Inferior parietal cortex (tissue), 1 donor: ENCODE measurements around the gene WDFY4.

Experiments used
- DNase-seq: peaks from one replicate; pipeline ENCODE4 v3.0.0-alpha.2; 2016; ENCODE audit errors: extremely low spot score

WDFY4 gene

DNA sequence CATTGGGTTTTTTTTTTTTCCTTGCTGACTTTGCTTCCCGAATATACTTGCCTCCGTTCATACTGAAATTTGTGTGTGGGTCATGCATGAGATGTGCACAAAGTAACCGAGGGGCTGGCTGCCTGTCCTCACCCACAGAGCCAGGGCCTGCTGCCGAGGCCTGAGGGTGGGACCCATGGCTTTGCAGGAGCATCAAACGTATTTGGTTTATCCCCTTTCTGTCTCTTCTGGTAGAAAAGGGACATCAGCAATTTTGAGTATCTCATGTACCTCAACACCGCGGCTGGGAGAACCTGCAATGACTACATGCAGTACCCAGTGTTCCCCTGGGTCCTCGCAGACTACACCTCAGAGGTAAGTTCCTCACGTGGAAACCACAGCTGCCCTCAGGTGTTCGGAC lies 258.4 kb downstream of the WDFY4 start:
- DNase-seq, result no peak

DNA sequence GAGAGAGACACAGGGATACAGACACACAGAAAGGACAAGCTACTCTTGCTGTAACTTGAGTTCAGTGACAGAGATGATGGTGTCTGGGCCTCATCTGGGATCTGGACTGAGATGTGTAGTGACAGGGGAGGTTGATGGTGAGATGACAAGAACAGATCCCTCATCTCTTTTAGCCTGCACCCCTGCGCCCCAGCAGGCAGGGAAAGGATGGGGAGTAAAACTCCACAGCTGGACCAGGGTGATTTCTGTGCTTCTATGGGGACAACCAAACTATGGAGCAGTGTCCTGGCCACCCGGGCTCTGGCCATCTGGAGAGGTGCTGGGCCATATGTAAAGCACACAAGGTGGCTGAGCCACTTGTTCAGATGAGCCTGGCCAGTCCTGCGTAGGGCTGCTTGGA lies 259.5 kb downstream of the WDFY4 start:
- no peak for DNase-seq

DNA sequence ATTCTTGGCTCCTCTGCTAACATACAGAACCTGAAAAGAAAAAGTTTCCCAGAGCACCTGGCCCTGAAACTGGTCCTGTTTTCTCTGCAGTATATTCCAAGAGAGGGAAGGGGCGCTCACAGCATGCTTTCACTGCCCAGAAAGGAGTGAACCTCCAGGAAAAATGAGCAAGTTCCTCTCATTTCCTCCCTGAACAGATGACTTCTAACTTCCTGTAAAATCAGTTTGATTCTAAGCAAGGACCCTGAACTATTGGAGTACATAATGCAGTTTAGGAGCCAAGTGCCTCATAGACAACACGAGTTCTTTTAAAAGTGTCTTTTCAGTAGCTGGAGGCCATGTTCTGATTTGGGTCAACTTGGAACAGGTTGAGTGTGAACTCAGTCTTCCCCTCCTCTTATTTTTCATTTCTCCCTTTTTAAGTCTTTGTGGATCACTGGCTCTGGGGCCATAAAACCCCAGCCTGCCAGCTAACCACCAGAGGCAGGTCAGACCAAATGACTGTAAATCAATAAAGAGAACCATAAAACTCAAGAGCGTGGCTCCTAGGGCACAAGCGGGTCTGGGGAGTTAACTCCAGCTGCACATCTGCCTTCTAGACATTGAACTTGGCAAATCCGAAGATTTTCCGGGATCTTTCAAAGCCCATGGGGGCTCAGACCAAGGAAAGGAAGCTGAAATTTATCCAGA lies 260.9 kb downstream of the WDFY4 start:
- no peak for DNase-seq

DNA sequence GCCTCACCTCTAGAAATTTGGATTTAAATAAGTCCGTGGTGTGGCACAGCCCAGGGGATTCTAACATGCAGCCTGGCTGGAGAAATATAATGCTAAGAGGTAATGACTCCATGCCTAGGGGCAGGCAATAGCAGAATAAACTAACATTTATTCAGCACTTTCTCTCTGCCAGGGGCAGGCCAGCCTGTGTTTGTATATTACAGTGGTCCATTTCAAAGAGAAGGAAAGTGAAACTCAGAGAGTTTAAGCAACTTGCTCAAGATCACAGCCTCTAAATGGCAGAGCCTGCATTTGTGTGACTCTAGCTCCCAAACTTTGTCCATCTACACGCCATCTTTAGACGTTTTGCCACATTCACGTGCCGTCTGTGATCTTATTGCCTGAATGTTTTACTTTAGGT lies 261.7 kb downstream of the WDFY4 start:
- no peak for DNase-seq

DNA sequence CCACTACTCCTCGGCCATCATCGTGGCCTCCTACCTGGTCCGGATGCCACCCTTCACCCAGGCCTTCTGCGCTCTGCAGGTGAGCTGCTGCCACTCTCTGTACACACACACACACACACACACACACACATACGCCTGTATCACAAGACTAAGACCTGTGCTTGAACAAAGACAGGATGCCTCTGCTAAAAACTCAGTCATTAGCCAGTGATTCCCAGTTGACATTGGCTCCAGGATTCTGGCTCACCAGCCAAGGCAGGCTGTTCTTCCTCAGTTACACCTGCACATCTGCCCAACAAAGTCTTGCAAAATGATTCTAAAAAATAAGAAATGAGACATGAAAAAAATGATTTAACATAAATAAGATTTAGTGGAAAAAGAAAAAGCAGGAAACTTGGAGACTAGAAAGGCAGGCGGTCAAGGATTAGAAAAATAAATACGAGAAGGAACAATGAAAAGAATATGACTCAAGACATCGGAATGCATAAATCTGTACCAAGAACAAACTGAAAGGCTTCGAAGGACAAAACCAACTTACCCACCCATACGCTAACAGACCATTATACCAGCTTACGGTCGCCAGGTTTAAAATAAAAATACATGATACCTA lies 262.3 kb downstream of the WDFY4 start:
- DNase-seq, result no peak

DNA sequence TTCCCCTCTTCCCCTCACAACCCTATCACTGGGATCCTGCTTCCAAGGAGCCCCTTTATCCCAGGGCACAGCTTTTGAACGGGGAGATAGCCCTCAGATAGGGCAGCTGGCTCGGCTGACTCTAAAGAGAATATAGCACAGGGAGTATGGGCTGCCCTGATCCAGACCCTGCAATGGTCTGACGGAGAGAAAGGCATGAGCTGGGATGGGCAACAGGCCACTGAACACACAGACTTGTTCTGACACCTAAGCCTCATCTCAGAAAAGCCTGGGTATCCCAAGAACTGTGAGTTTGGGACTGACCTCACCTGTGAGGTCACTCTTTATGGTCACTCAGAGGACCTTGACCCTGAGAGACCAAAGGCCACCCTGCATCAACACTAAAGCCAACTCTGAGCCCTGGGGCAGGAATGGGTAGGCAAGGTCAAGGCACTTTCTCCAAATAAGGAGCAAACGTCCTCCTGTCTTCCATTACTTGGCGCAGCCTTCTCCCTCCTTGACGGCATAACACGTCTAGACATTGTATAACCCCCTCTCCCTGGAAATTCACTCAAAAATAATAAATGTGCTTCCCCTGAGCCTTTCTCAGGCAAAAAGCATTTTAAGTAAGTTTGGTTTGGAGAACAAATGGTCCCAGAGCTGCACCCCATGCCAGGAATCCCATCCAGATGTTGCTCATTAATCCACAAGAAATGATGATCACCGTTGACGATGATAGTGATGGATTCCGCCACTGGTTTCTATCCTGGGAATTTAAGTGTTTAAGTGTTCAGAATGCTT lies 263.2 kb downstream of the WDFY4 start:
- DNase-seq, result no peak

DNA sequence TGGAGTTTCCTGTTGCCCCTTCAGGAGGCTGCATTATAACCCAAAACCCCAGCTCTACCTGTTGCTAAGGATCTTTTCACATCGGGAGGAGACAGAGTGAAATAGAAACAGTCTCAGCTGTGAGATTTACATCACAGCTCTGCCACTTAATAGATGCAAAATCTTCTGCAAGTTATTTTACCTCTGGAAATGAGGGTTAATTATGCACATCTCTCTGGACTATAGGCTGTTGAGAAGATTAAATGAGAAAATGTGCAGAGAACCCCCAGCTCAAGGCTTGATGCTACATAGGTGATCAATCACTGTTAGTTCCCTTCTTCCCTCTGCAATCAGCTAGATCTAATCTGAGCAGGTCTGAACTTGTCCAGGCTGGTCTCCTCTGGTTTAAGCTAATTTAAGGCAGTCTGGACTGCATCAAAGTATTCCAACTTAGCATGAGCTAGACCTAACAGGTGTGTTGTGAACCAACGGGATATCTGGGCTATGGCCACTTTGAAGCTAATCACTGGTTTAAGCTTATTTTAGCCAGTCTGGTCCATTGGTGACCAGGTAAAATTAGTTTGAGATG lies 263.9 kb downstream of the WDFY4 start:
- DNase-seq, result no peak

DNA sequence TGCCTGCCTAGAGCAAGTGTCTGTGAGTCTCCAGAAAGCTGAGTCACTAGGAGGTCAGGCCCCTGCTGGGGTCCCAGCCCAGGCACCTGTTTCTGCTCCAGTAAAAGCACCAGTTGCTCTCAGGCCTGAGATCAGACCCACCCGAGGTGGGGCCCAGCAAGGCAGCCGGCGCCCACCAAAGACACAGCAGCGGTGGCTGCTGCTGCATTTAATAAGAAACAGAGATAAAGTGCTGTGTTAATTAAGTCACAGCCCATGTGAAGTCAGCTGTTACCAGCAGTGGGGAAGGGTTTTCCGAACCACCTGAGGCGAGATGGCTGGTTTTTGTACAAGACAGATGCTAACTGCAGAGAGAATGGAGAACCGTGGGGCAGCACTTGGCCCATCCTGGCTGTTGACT lies 267.0 kb downstream of the WDFY4 start:
- no peak for DNase-seq

DNA sequence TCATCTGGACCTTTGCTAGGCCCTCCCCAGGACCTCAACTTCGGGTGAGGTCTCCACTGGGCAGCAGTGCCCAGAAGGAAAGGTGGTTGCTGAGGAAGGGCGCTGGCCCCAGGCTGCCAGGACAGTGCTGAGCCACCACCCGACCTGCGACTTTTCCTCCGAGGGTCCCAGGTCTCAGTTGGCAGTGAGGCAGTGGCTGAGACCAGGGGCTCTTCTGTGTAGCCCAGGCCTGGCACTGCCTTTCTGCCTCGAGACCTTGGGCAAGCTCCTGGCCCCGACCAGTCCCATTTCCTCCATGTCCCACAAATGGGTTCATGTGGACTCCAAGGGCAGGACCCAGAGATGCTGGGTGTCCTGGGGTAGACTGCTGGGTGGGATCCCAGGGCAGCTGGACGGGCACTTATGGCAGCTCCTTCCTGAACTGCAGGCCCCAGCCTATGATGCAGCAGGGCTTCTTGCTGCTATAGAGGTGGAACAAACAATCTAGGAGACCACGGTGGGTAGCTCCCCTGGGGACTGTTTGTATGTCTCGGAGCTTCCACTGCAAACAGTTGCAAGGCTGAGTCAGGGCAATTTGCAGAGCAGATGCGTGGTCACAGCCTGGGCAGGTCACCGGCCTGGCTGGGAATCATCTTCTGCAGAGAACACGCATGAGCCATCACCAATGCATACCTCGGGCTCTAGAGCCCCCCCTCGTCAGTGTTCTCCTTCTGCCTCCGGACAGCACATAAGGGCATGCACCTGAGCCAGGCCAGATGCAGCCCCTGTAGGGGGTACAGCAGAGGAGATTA lies 272.9 kb downstream of the WDFY4 start:
- no peak for DNase-seq

DNA sequence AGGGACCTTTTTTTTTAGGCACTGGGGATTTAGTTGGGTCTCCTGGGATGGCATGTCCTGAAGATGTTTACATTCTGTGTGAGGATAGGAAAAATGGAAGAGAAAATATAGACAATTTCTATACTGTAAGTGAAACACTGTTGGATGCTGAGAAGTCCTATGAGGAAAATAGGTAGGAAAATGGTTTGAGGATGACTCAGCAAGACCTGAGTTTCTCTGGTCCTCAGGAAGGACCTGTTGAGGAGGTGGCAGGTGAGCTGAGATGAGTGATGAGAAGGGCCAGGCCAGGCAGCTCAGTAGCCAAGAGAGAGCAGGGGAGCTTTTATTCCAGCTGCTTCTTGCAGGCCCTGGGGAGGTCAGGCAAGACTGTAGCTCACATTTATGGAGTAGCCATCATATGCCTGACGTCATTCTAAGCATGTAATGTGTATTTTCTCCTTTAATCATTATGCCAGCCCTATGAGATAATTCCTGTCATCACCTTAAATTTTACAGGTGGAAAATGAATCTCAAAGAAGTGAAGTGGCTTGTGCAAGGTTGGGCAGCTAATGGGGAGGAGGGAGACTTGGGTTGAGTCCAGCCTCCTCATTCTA lies 274.0 kb downstream of the WDFY4 start:
- DNase-seq, result no peak

DNA sequence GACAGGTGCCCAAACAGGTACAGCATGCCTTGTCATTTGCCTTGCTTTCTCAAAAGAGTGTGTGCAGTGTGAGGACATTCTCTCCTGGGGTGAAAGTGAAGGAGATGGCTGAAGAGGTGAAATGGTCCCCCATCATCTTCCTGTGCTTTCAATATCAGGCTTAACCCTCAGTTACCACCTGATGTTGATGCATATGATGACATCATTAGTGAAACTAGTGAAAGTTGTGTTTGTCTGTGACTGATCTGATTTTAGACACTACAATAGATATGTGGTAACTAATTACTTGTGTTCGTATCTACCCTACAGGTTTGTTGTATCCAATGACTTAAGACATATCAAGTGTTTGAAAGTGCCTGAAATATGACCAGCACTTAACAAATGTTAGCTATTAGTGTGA lies 279.4 kb downstream of the WDFY4 start:
- DNase-seq, result no peak

DNA sequence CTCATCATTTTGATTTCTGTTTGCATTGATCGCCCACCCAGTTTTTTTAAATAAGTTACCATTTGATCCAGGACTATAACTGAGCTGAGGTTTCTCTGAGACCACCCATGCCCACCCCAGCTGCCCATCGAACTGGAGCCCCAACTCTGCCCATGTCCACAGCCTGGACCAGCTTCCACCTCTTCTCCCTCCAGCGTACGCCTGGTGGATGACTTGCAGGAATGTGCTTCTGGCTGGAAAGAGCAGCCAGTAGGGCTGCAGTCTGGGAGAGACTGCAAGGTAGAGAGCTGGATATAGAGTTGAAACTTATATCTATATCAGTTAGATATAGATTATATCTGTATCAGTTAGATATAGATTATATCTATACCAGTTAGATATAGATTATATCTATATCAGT lies 280.8 kb downstream of the WDFY4 start:
- DNase-seq, result no peak

DNA sequence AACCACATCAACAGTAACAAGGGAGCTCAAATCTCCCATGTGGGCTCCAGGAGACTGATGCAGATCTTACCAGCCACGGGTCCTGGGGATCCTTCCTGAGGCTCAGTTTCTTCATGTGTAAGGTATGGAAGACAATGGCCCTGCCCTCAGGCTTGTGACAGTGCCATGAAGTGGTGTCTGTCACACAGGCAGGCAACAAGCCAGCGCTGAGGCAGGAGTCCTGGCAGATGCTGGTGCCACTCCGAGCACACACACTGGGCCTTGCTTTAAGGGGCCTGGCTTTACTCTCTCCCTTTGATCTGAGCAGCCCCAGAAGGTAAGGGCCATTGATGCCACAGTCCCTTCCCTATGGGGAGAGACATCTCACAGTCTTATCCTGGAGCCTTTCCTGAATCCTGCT lies 283.4 kb downstream of the WDFY4 start:
- no peak for DNase-seq

DNA sequence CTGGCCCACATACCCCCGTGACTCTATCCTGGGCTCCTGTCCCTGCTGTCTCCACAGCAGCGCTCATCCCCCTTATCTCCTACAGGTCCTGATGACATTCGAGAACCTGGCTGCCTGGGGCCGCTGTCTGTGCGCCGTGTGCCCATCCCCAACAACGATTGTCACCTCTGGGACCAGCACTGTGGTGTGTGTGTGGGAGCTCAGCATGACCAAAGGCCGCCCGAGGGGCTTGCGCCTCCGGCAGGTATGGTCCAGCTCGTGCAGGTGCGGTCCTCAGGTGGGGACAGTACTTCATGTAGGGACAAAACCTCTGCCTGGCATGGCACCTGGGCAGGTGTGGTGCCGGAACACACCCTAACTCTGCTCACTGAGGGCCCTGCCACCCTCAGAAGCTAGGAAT lies 285.4 kb downstream of the WDFY4 start:
- no peak for DNase-seq

DNA sequence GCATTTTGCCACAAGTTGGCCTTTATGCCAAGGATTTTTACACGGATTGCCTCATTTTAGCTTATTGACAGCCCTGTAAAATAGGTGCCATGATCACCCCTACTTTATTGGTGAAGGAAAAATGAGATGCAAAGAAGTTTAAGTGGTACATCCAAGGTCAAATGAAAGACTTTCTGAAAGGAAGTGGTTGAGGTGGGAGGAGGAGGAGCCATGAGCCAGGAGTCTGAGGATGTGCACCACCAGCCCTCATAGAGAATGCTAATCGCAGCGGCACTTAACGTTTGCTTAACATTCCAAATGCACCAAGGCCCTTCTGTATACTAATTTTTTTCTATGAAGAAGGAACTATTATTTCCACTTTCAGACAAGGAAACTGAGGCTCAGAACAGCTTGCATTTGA lies 286.0 kb downstream of the WDFY4 start:
- no peak for DNase-seq

DNA sequence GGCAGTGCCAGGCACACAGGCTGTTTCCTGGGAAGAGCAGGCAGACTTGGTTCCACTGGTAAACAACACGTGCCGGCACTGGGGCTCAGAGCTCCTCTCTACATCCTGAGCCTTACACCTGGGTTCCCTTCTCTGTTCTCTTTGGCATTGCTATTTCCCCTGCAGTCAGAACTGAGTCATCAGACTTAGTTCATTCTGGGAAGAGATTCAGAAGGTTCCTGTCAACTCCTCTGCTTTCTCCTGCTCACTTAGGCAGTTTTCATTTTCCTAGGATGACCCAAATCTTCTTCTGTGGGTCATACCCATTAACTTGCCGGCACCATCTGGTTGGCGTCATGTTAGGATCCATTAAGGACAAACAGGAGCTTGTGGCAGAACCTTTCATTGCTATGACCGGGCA lies 288.4 kb downstream of the WDFY4 start:
- no peak for DNase-seq

DNA sequence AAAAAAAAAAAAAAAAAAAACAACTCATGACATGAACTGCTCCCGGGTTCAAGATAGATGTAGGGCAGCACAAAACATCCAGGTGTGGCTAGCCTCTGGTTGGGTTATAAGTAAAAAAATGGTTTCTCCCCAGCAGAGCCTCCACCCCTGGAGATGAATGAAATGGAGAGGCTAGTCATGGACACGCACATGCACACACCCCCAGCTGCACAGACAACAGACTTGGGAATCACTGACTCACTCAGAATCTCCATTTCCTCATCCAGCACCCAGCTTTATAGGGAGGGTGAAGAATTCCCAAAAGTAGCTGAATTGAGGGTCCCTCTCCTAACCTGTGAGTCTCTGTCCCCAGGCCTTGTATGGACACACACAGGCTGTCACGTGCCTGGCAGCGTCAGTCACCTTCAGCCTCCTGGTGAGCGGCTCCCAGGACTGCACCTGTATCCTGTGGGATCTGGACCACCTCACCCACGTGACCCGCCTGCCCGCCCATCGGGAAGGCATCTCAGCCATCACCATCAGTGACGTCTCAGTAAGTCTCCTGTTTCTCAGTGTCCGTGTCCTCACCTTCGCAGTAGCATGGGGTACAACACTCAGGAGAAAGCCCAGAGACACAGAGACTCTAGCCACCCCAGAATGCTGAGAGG lies 290.0 kb downstream of the WDFY4 start:
- no peak for DNase-seq

DNA sequence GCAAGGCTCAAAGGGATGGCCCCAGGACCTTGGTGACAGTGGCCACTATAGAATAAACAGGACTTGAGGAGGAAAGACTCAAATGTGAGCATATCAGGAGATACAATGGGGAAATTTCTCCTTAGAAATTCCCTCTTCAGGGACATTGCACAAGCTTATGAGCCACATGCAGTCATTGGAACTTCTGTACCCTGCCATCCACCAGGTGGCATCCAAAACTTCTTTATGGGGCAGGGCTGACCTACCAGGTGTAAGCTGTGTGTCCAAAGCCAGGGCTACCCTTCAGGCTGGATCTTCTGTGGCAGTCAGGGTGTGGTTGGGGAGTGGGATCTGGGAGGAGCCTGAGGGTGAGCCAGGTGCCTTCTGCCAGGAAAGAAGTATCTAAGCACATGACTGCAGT lies 291.5 kb downstream of the WDFY4 start:
- DNase-seq, result no peak

DNA sequence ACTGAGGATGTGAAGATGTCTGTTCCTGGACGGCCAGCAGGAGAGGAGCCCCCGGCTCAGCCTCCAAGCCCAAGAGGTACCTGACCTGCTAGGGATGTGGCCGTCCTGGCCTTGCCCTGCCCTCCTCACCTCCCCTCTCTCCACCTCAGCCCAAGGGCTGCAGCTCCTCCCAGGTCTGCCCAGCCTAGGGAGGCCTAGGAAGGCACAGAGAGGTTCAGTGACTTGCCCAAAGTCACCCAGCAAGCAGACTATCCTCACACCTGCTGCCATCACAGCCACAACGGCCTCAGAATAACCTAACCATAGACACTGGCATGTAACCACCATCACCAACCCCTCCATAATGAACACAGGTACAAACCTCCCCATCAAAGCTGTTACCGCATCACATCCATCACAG lies 293.6 kb downstream of the WDFY4 start:
- no peak for DNase-seq

DNA sequence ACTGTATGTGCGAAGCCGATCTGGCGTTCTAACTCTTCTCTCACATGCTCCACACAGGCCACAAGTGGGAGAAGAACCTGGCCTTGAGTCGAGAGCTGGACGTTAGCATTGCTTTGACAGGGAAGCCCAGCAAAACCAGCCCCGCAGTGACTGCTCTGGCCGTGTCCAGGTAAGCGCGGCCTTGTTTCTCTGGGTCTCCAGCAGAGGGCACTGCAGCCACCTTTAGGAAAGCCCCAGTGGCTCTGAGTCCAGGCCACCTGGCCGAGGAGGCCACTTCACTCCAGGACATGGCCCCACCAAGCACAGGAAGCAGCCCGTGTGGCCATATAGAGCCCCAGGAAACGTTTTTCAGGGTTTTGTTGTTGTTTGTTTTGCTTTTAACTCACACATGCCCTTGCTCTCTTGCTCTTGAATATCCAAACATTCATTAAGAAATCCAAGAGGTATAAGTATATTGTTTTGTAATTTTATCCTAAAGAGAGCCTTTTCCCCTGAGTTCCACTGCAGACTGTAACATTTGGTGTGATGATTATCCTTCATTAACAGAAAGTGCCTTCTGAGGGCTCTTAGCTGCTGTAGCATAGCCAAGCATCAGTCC lies 296.7 kb downstream of the WDFY4 start:
- DNase-seq, result peak; percentile 31

DNA sequence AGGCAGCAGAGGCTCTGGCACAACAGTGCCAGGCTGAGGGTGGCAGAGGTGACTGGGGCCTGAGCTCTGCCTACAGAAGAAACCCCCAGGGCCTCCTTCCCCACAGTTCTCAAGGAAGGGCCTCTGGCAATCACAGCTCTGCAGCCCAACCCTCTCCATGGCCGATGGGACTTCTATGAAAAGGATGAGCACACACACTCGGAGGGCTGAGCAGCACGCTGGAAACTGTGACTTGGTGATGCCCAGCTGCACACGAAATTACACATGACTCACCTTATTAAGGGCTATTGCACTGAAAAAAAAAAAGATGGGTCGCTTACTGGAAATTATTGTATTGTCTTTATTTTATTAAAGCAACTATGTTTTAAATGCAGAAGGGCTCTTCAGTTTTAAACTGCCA lies 297.9 kb downstream of the WDFY4 start:
- DNase-seq, result no peak
